CD4-positive, alpha-beta T cell (primary cell): Measurements from ENCODE around the gene MAP2K4. TPM values are rescaled to one million over a fixed set of nuclear protein-coding genes. Genes with fewer than 3 reads are reported as not detected.

ENCODE experiments used
- ATAC-seq: fragments of 200-7000 bp; cut with Tn5 transposase; one replicate; pipeline ENCODE4 v1.10.0; 2022; ENCODE audit warnings: mild to moderate bottlenecking; ENCODE audit not compliant: poor library complexity
- CTCF ChIA-PET: fragments of 350-600 bp; sonication (Branson Sonifier 250); formaldehyde crosslinking; loops from one replicate; lab custom pipeline; 2021; ENCODE audit warnings: antibody characterized with exemption, inconsistent platforms; lab: Charles Lee
- POLR2A ChIA-PET: fragments of 350-600 bp; sonication (Branson Sonifier 250); formaldehyde crosslinking; loops from one replicate; lab custom pipeline; 2021; ENCODE audit warnings: antibody characterized with exemption, inconsistent platforms; lab: Charles Lee
- DNase-seq, 14 experiments: peaks; one replicate each; pipeline ENCODE4 v3.0.0-alpha.2; 2013 to 2020; ENCODE audit warnings: mixed read lengths in 2 of 14
- H3K27ac ChIP-seq, 2 donors: one replicate each; pipeline versions ENCODE4 v1.5.1 to v1.7.0; 2013; ENCODE audit warnings: low read length in 2 of 2, low read depth in 1 of 2, mild to moderate bottlenecking in 1 of 2
- H3K27me3 ChIP-seq, 2 experiments: 1 replicate in 1 of 2; 2 replicates in 1 of 2; pipeline versions ENCODE4 v1.6.1 to v1.7.0; 2013; ENCODE audit warnings: low read length in 2 of 2, control low read depth in 1 of 2, mild to moderate bottlenecking in 1 of 2, moderate library complexity in 1 of 2; ENCODE audit not compliant: insufficient read depth in 2 of 2, control insufficient read depth in 1 of 2
- H3K36me3 ChIP-seq: one replicate; pipeline ENCODE4 v1.6.1; 2013; ENCODE audit warnings: low read length, control low read depth; ENCODE audit not compliant: insufficient read depth
- H3K4me1 ChIP-seq: one replicate; pipeline ENCODE4 v1.6.1; 2013; ENCODE audit warnings: low read length, control low read depth; ENCODE audit not compliant: insufficient read depth
- H3K4me3 ChIP-seq: one replicate; pipeline ENCODE4 v1.5.1; 2013; ENCODE audit warnings: mild to moderate bottlenecking, low read length, moderate library complexity
- H3K9me3 ChIP-seq, 2 experiments: 1 replicate in 1 of 2; 2 replicates in 1 of 2; pipeline versions ENCODE4 v1.6.1 to v1.7.0; 2013; ENCODE audit warnings: low read length in 2 of 2, mild to moderate bottlenecking in 2 of 2, control low read depth in 1 of 2, moderate library complexity in 1 of 2; ENCODE audit not compliant: control insufficient read depth in 1 of 2, insufficient read depth in 1 of 2
- H3K27ac Mint-ChIP-seq: one replicate; pipeline ENCODE4 v1.8.0; 2020; ENCODE audit warnings: mixed read lengths
- H3K27me3 Mint-ChIP-seq: one replicate; pipeline ENCODE4 v1.8.0; 2021; ENCODE audit warnings: mixed read lengths
- H3K36me3 Mint-ChIP-seq: one replicate; pipeline ENCODE4 v1.8.0; 2021; ENCODE audit warnings: low read depth, mixed read lengths
- H3K4me1 Mint-ChIP-seq: one replicate; pipeline ENCODE4 v1.8.0; 2021; ENCODE audit warnings: low read depth, mixed read lengths
- H3K4me3 Mint-ChIP-seq: one replicate; pipeline ENCODE4 v1.8.0; 2020; ENCODE audit warnings: mild to moderate bottlenecking, mixed read lengths
- H3K9me3 Mint-ChIP-seq: one replicate; pipeline ENCODE4 v1.8.0; 2020; ENCODE audit warnings: mixed read lengths
- intact Hi-C, 2 experiments: fragments of 100-400 bp; cut with DNase I in 1 of 2; cut with micrococcal nuclease in 1 of 2; formaldehyde crosslinking; loops; one replicate each; pipeline versions ENCODE4 v1.15.1 to v1.9.0; 2023 to 2025; cut with DNase I, micrococcal nuclease
- total RNA-seq, 174 experiments: library from RNA in 2 of 174; stranded (reverse) in 2 of 174; gene quantifications; one replicate each; pipeline ENCODE4 v1.2.3 and lab custom pipeline; 2021 to 2026
- TF ChIP-seq, protein P1 (sequence below): fragments of 200-600 bp; IDR thresholded peaks from one replicate; pipeline ENCODE4 v1.8.0; 2022; ENCODE audit warnings: antibody characterized with exemption, mild to moderate bottlenecking

Gene MAP2K4
- total RNA-seq, 2 experiments from 2014 or later: 22.4 to 22.6 TPM

- ChIA-PET POLR2A (interaction anchor here (1.7 kb wide), 1 partner anchor 46 kb away, joined by 6 read pairs; the partner anchor contains the start of gene ZNF18), CTCF (no interaction called here)
- DNase-seq (no peak), ATAC-seq (no peak)
- Mint-ChIP-seq H3K4me3 (no peak overlapping the region), H3K27ac (no peak overlapping the region), H3K4me1 (peaks cover 75% of the 10 kb centered on the region), H3K36me3 (no peaks in the 10 kb centered on the region), H3K27me3 (no peaks in the 10 kb centered on the region), H3K9me3 (no peaks in the 10 kb centered on the region)
- Histone ChIP-seq H3K27ac (no peak overlapping the region), H3K4me3 (no peak overlapping the region), H3K36me3 (no peaks in the 10 kb centered on the region), H3K4me1 (no peaks in the 10 kb centered on the region), H3K27me3 (no peaks in the 10 kb centered on the region), H3K9me3 (no peaks in the 10 kb centered on the region)
- TF ChIP-seq, protein P1, sequence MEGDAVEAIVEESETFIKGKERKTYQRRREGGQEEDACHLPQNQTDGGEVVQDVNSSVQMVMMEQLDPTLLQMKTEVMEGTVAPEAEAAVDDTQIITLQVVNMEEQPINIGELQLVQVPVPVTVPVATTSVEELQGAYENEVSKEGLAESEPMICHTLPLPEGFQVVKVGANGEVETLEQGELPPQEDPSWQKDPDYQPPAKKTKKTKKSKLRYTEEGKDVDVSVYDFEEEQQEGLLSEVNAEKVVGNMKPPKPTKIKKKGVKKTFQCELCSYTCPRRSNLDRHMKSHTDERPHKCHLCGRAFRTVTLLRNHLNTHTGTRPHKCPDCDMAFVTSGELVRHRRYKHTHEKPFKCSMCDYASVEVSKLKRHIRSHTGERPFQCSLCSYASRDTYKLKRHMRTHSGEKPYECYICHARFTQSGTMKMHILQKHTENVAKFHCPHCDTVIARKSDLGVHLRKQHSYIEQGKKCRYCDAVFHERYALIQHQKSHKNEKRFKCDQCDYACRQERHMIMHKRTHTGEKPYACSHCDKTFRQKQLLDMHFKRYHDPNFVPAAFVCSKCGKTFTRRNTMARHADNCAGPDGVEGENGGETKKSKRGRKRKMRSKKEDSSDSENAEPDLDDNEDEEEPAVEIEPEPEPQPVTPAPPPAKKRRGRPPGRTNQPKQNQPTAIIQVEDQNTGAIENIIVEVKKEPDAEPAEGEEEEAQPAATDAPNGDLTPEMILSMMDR: no peak
- intact Hi-C loops: no loop called here
These were observed 23.0 kb downstream of the MAP2K4 start for GRCh38 chr17:12043702-12044101.

DNA sequence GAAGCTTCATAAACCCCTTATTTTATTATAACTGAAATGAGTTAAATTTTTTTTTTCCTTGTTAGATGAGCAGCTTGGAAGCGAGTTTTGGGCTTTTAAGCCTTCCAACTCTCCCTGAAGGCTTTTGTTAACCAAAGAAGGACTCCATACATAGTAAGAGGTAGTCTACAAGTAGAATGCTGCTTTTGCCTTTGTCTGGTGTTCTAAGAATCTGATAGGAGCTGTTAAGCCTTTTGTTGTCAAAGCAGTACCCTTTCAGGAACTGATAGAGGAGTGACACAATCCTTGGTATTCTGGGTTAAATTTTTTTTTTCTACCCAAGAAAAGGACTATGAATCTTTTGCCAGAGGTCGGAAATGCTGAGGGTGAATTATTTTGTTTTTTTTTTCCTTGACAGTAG is 26.1 kb downstream of the MAP2K4 start:
- CTCF ChIA-PET: no interaction called here
- Mint-ChIP-seq H3K4me3 (no peak overlapping the region), H3K27ac (no peak overlapping the region), H3K4me1 (peaks cover 76% of the 10 kb centered on the region), H3K36me3 (no peaks in the 10 kb centered on the region), H3K27me3 (no peaks in the 10 kb centered on the region), H3K9me3 (no peaks in the 10 kb centered on the region)
- DNase-seq: no peak
- Histone ChIP-seq H3K4me1 (no peaks in the 10 kb centered on the region), H3K36me3 (no peaks in the 10 kb centered on the region), H3K27me3 (no peaks in the 10 kb centered on the region), H3K9me3 (no peaks in the 10 kb centered on the region), H3K27ac (no peak overlapping the region), H3K4me3 (no peak overlapping the region)
- POLR2A ChIA-PET: interaction anchor here (0.8 to 1.1 kb wide), 3 partner anchors 9 to 26 kb away, joined by 3 to 4 read pairs (median 3); no protein-coding TSS in a partner anchor
- no peak for ATAC-seq
- TF ChIP-seq, protein P1: no peak
- intact Hi-C loops: no loop called here

GRCh38 chr17:12047681-12048376 is 27.2 kb downstream of the MAP2K4 start:
- H3K9me3 ChIP-seq: no peaks in the 10 kb centered on the region
- H3K36me3 Mint-ChIP-seq: no peaks in the 10 kb centered on the region
- no peaks in the 10 kb centered on the region for H3K4me1 ChIP-seq
- POLR2A ChIA-PET: interaction anchor here (0.8 to 1.1 kb wide), 4 partner anchors 8 to 51 kb away, joined by 3 to 4 read pairs (median 3); partner anchors contain the start of gene ZNF18
- no peak overlapping the region for H3K27ac Mint-ChIP-seq
- DNase-seq (no peak), ATAC-seq (no peak)
- no peak overlapping the region for H3K27ac ChIP-seq
- H3K9me3 Mint-ChIP-seq: no peaks in the 10 kb centered on the region
- H3K36me3 ChIP-seq: no peaks in the 10 kb centered on the region
- CTCF ChIA-PET: interaction anchor here (1.6 kb wide), 1 partner anchor 10 kb away, joined by 4 read pairs; no protein-coding TSS in a partner anchor
- H3K27me3 Mint-ChIP-seq: no peaks in the 10 kb centered on the region
- H3K4me1 Mint-ChIP-seq: peaks cover 87% of the 10 kb centered on the region
- no peaks in the 10 kb centered on the region for H3K27me3 ChIP-seq
- intact Hi-C loops: no loop called here
- TF ChIP-seq, protein P1: no peak
- no peak overlapping the region for H3K4me3 ChIP-seq
- no peak overlapping the region for H3K4me3 Mint-ChIP-seq
